Neural cell (in vitro differentiated cells): ENCODE data around the gene PTPRQ. TPM values are rescaled to one million over a fixed set of nuclear protein-coding genes. Genes with fewer than 3 reads are reported as not detected.

ENCODE experiments used
- H2AFZ ChIP-seq: fragments of 200-600, 300-800 bp; sonication (generic), shearing (Covaris generic); 2 replicates; pipeline ENCODE4 v1.6.0; 2014; ENCODE audit warnings: low read depth, mild to moderate bottlenecking, antibody characterized with exemption, low read length, moderate library complexity
- H3F3A ChIP-seq: fragments of 200-600 bp; shearing (Covaris generic); 2 replicates; pipeline ENCODE4 v1.6.1; 2016; ENCODE audit warnings: mild to moderate bottlenecking, moderate library complexity, mixed read lengths, antibody characterized with exemption, low read length; ENCODE audit not compliant: insufficient read depth, poor library complexity, severe bottlenecking
- H3K27ac ChIP-seq: fragments of 200-600, 300-800 bp; sonication (generic), shearing (Covaris generic); 2 replicates; pipeline ENCODE4 v1.5.1; 2014; ENCODE audit warnings: mild to moderate bottlenecking, low read length, moderate library complexity
- H3K27me3 ChIP-seq: fragments of 300-800, 200-600 bp; sonication (generic), shearing (Covaris generic); 2 replicates; pipeline ENCODE4 v1.6.0; 2014; ENCODE audit warnings: mild to moderate bottlenecking, low read depth, low read length, moderate library complexity; ENCODE audit not compliant: insufficient read depth
- H3K36me3 ChIP-seq: fragments of 300-800, 200-600 bp; sonication (generic), shearing (Covaris generic); 2 replicates; pipeline ENCODE4 v1.5.1; 2014; ENCODE audit warnings: mild to moderate bottlenecking, antibody characterized with exemption, low read length, moderate library complexity; ENCODE audit not compliant: insufficient read depth
- H3K4me2 ChIP-seq: fragments of 300-800, 200-600 bp; sonication (generic), shearing (Covaris generic); 2 replicates; pipeline ENCODE4 v1.6.0; 2014; ENCODE audit warnings: mild to moderate bottlenecking, low read length
- H3K4me3 ChIP-seq: fragments of 300-800, 200-600 bp; sonication (generic), shearing (Covaris generic); 2 replicates; pipeline ENCODE4 v1.5.1; 2014; ENCODE audit warnings: mild to moderate bottlenecking, low read length, moderate library complexity
- H3K79me2 ChIP-seq: fragments of 200-600 bp; shearing (Covaris generic); replicated peaks from 2 replicates; pipeline ENCODE4 v1.6.0; 2014; ENCODE audit warnings: mild to moderate bottlenecking, low read length, moderate library complexity; ENCODE audit not compliant: insufficient read depth
- H3K9ac ChIP-seq: fragments of 300-800, 200-600 bp; sonication (generic), shearing (Covaris generic); 2 replicates; pipeline ENCODE4 v1.6.1; 2016; ENCODE audit warnings: mild to moderate bottlenecking, low read length, mixed read lengths
- H3K9me2 ChIP-seq: fragments of 200-600 bp; shearing (Covaris generic); 2 replicates; pipeline ENCODE4 v1.6.1; 2016; ENCODE audit warnings: mild to moderate bottlenecking, low read length, mixed read lengths; ENCODE audit not compliant: insufficient read depth
- H3K9me3 ChIP-seq: fragments of 200-600, 300-800 bp; sonication (generic), shearing (Covaris generic); 2 replicates; pipeline ENCODE4 v1.6.1; 2016; ENCODE audit warnings: mild to moderate bottlenecking, mixed run types, low read length, moderate library complexity, mixed read lengths
- H4K20me1 ChIP-seq: fragments of 200-600 bp; shearing (Covaris generic); 2 replicates; pipeline ENCODE4 v1.6.1; 2016; ENCODE audit warnings: mild to moderate bottlenecking, mixed run types; ENCODE audit not compliant: insufficient read depth
- EP300 ChIP-seq: fragments of 450-650 bp; conservative IDR thresholded peaks from 2 replicates; pipeline ENCODE4 v1.6.1; 2014; ENCODE audit warnings: antibody characterized with exemption, mild to moderate bottlenecking, moderate library complexity; ENCODE audit not compliant: poor library complexity, severe bottlenecking
- EZH2 ChIP-seq: fragments of 200-600, 300-800 bp; shearing (Covaris generic), sonication (generic); IDR thresholded peaks from 2 replicates; pipeline ENCODE4 v1.6.1; 2014; ENCODE audit warnings: antibody characterized with exemption, low read length, borderline replicate concordance, mild to moderate bottlenecking; ENCODE audit not compliant: insufficient read depth, poor library complexity, severe bottlenecking
- MXI1 ChIP-seq: fragments of 450-650 bp; conservative IDR thresholded peaks from 2 replicates; pipeline ENCODE4 v1.6.1; 2014; ENCODE audit warnings: antibody characterized with exemption, mild to moderate bottlenecking; ENCODE audit not compliant: poor library complexity, severe bottlenecking
- POLR2AphosphoS5 ChIP-seq: IDR thresholded peaks from 2 replicates; pipeline ENCODE4 v1.6.1; 2012
- RAD21 ChIP-seq: fragments of 450-650 bp; conservative IDR thresholded peaks from 2 replicates; pipeline ENCODE4 v1.6.1; 2014; ENCODE audit warnings: antibody characterized with exemption, mild to moderate bottlenecking, moderate library complexity
- REST ChIP-seq: IDR thresholded peaks from 2 replicates; pipeline ENCODE4 v1.6.1; 2012; ENCODE audit warnings: borderline replicate concordance
- SMC3 ChIP-seq: fragments of 450-650 bp; conservative IDR thresholded peaks from 2 replicates; pipeline ENCODE4 v1.6.1; 2014; ENCODE audit warnings: antibody characterized with exemption, mild to moderate bottlenecking, moderate library complexity; ENCODE audit not compliant: poor library complexity
- TAF1 ChIP-seq: IDR thresholded peaks from 2 replicates; pipeline ENCODE4 v1.6.1; 2012; ENCODE audit warnings: low read depth
- polyA plus RNA-seq: library from polyadenylated mRNA; depleted of rRNA; stranded (reverse); fragments of >200 nt; gene quantifications from 2 replicates; pipeline ENCODE4 v1.2.3, GENCODE V29; 2014
- TF ChIP-seq, protein P1 (sequence below): fragments of 450-650 bp; IDR thresholded peaks from 2 replicates; pipeline ENCODE4 v1.5.1; 2014; ENCODE audit warnings: antibody characterized with exemption, mild to moderate bottlenecking, moderate library complexity; ENCODE audit not compliant: poor library complexity, severe bottlenecking

Gene PTPRQ
- polyA plus RNA-seq, 1 donor from 2014 or later, result not detected

GRCh38 chr12:80582431-80582830 lies 138.4 kb downstream of the PTPRQ start:
- Histone ChIP-seq H3K36me3 (no peaks in the 10 kb centered on the region), H3K9me3 (no peaks in the 10 kb centered on the region), H3K27ac (no peak overlapping the region), H3K9ac (no peak overlapping the region), H3K27me3 (no peaks in the 10 kb centered on the region), H3F3A (no peaks in the 10 kb centered on the region), H4K20me1 (no peaks in the 10 kb centered on the region), H3K79me2 (no peaks in the 10 kb centered on the region), H3K9me2 (no peaks in the 10 kb centered on the region), H3K4me3 (no peak overlapping the region), H2AFZ (no peak overlapping the region), H3K4me2 (no peak overlapping the region)
- no peak for TF ChIP-seq EZH2
- TF ChIP-seq, protein P1, sequence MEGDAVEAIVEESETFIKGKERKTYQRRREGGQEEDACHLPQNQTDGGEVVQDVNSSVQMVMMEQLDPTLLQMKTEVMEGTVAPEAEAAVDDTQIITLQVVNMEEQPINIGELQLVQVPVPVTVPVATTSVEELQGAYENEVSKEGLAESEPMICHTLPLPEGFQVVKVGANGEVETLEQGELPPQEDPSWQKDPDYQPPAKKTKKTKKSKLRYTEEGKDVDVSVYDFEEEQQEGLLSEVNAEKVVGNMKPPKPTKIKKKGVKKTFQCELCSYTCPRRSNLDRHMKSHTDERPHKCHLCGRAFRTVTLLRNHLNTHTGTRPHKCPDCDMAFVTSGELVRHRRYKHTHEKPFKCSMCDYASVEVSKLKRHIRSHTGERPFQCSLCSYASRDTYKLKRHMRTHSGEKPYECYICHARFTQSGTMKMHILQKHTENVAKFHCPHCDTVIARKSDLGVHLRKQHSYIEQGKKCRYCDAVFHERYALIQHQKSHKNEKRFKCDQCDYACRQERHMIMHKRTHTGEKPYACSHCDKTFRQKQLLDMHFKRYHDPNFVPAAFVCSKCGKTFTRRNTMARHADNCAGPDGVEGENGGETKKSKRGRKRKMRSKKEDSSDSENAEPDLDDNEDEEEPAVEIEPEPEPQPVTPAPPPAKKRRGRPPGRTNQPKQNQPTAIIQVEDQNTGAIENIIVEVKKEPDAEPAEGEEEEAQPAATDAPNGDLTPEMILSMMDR, result no peak
- no peak for TF ChIP-seq MXI1
- TF ChIP-seq POLR2AphosphoS5, result no peak
- no peak for TF ChIP-seq SMC3
- TF ChIP-seq REST, result no peak
- TF ChIP-seq RAD21, result no peak
- TF ChIP-seq TAF1, result no peak
- no peak for TF ChIP-seq EP300

- no peaks in the 10 kb centered on the region for H3F3A ChIP-seq
- no peak overlapping the region for H3K4me2 ChIP-seq
- H3K4me3 ChIP-seq, result no peak overlapping the region
- H2AFZ ChIP-seq, result no peak overlapping the region
- no peaks in the 10 kb centered on the region for H3K36me3 ChIP-seq
- TF ChIP-seq, protein P1, result no peak
- TF ChIP-seq REST (no peak), SMC3 (no peak), POLR2AphosphoS5 (no peak), TAF1 (no peak), EZH2 (no peak)
- no peak overlapping the region for H3K27ac ChIP-seq
- H3K27me3 ChIP-seq, result no peaks in the 10 kb centered on the region
- no peaks in the 10 kb centered on the region for H3K9me3 ChIP-seq
- H4K20me1 ChIP-seq, result no peaks in the 10 kb centered on the region
- no peaks in the 10 kb centered on the region for H3K9me2 ChIP-seq
- no peaks in the 10 kb centered on the region for H3K79me2 ChIP-seq
- H3K9ac ChIP-seq, result no peak overlapping the region
These were observed 145.0 kb downstream of the PTPRQ start for GRCh38 chr12:80589077-80589476.
